Measurements from ENCODE around the gene NPIPA1. TPM values are rescaled to one million over a fixed set of nuclear protein-coding genes. Genes with fewer than 3 reads are reported as not detected.
A peak's percentile ranks its signal among the peaks of the same experiment; 100 is the strongest.
"Not testable (repeated sequence)": the region's sequence is repeated elsewhere in the genome, so short reads cannot be mapped to it uniquely, and the experiment has no call there.

Gene NPIPA1
- 61.2 TPM for total RNA-seq (ENCODE audit: insufficient read depth, low replicate concordance)

GRCh38 chr16:14937143-14937542 is at the start of gene NPIPA1:
TSS of gene NPIPA1 (plus strand) at chr16:14937443. CDS start at chr16:14937443, 0 bp downstream.
- not testable (repeated sequence) for DNase-seq (ENCODE audit: low spot score)

DNA sequence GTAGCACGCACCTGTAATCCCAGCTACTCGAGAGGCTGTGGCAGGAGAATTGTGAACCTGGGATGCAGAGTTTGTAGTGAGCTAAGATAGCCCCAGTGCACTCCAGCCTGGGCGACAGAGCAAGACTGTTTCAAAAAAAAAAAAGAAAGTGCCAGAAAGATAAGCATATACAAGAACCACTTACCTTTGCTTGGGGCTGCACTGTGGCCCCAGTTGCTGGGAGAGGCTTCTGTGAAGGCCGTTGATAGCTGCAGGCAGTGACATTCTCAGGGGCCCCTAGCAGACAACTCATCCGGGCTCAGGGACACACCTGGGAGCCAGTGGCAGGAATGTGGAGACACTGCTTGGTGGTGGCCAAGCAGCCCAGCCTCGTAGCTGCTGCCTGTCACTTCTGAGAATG is 45.1 kb upstream of the NPIPA1 start:
- not testable (repeated sequence) for DNase-seq (ENCODE audit: low spot score)

GRCh38 chr16:14895382-14895781 is 41.9 kb upstream of the NPIPA1 start:
- not testable (repeated sequence) for DNase-seq (ENCODE audit: low spot score)

- DNase-seq (ENCODE audit: low spot score) = not testable (repeated sequence)
These were observed 41.2 kb upstream of the NPIPA1 start for GRCh38 chr16:14896023-14896422.

DNA sequence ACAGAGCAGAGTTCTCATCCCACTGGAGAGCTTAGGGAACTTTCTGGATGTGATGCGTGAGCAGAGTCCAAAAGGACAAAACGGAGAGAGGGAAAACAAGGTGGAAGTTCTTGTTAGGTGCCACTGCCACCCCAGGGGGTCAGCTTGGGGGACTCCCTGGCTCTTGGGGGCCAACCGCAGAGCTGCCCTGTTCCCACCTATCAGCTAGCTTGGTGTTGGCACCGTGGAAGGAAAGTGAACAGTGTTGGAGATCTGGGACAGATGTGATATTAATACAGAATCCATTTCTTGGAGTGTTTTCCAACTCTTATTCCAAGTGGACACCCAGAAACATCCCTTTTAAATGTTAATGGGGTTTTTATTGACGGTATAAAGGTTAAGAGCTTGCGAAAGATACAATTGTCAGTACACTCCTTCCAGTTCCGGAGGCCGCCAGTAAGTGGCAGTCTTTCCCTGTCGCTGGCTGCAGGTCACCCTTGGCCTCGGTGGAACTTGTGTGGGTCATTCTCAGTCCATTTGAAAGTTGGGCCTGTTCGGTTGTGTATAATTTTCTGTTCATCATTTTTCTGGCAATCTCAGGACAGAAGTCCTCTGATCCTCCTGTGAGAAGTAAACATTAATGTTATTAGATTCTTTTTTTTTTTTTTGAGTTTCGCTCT is 40.1 kb upstream of the NPIPA1 start:
- not testable (repeated sequence) for DNase-seq (ENCODE audit: low spot score)

GRCh38 chr16:14898162-14898561 is 39.1 kb upstream of the NPIPA1 start:
- not testable (repeated sequence) for DNase-seq (ENCODE audit: low spot score)

DNA sequence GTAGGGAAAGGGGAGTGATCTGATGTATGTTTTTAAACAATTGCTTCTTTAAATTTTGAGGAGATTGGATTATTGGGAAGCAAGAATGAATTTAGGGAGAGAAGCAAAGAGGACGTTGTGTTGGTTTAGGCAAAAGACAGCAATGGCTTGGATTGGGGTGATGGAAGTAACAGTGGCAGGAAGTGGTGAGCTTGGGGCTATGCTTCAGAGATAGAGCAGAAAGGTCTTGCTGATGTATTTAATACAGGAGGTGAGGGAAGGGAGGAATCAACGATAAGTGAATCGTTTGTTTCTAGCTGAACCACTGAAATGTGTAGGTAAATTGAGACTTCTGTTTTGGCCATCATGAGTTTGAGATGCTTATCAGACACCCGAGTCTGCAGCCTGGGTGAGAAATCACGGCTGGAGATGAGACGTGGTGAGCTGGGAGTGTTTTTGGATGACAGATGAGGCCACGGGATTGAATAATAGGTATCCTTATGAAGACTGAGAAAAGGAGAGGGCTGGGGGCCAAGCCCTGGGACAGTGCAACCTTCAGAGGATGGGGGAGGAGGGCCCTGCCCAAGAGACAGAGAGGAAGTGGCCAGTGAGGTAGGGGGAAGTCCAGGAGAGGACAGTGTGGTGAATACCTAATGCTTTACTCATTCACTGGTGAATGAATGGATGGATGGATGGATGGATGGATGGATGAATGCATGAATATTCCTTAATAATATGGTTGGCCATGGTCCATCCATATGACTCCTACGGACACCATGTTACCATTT is 33.9 kb upstream of the NPIPA1 start:
- not testable (repeated sequence) for DNase-seq (ENCODE audit: low spot score)

GRCh38 chr16:14909744-14910143 is 27.5 kb upstream of the NPIPA1 start:
- not testable (repeated sequence) for DNase-seq (ENCODE audit: low spot score)

DNA sequence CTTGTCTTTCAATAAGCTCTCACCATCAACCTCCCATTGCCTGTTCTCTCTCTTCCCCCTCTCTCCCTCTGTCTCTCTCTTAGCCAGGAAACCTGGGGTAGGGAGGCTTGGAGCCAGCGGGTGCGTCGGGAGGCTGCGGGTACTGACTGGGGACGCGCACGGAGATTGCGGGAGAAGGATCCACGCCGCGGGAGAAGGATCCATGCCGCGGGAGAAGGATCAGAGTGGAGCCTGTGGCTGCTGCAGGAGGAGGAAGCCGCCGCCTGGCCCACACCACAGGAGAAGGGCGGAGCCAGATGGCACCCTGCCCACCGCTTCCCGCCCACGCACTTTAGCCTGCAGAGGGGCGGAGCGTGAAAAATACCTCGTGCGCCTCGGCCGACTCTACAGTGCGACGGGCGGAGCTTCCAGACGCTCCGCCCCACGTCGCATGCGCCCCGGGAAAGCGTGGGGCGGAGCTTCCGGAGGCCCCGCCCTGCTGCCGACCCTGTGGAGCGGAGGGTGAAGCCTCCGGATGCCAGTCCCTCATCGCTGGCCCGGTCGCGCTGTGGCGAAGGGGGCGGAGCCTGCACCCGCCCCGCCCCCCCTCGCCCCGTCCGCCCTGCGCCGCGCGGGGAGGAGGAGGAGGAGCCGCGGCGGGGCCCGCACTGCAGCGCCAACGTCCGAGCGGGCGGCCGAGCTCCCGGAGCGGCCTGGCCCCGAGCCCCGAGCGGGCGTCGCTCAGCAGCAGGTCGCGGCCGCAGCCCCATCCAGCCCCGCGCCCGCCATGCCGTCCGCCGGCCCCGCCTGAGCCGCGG is 26.2 kb upstream of the NPIPA1 start:
- DNase-seq (ENCODE audit: low spot score) = not testable (repeated sequence)

GRCh38 chr16:14911954-14912353 is 25.3 kb upstream of the NPIPA1 start:
- DNase-seq (ENCODE audit: low spot score) = not testable (repeated sequence)

GRCh38 chr16:14912588-14912987 is 24.7 kb upstream of the NPIPA1 start:
- DNase-seq (ENCODE audit: low spot score) = not testable (repeated sequence)

DNA sequence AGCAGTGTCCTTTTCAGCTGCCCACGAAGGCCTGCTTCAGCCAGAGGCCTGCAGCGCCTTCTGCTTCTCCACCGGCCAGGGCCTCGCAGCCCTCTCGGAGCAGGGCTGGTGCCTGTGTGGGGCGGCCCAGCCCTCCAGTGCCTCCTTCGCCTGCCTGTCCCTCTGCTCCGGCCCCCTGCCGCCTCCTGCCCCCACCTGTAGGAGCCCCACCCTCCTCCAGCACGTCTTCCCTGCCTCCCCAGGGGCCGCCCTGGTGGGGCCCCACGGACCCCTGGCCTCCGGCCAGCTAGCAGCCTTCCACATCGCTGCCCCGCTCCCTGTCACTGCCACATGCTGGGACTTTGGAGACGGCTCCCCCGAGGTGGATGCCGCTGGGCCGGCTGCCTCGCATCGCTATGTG is 18.7 kb upstream of the NPIPA1 start:
- not testable (repeated sequence) for DNase-seq (ENCODE audit: low spot score)

GRCh38 chr16:14919837-14920600 is 17.2 kb upstream of the NPIPA1 start:
- DNase-seq (ENCODE audit: low spot score) = not testable (repeated sequence)

- not testable (repeated sequence) for DNase-seq (ENCODE audit: low spot score)
These were observed 15.0 kb upstream of the NPIPA1 start for GRCh38 chr16:14922285-14922684.

- not testable (repeated sequence) for DNase-seq (ENCODE audit: low spot score)
These were observed 14.3 kb upstream of the NPIPA1 start for GRCh38 chr16:14922968-14923367.

DNA sequence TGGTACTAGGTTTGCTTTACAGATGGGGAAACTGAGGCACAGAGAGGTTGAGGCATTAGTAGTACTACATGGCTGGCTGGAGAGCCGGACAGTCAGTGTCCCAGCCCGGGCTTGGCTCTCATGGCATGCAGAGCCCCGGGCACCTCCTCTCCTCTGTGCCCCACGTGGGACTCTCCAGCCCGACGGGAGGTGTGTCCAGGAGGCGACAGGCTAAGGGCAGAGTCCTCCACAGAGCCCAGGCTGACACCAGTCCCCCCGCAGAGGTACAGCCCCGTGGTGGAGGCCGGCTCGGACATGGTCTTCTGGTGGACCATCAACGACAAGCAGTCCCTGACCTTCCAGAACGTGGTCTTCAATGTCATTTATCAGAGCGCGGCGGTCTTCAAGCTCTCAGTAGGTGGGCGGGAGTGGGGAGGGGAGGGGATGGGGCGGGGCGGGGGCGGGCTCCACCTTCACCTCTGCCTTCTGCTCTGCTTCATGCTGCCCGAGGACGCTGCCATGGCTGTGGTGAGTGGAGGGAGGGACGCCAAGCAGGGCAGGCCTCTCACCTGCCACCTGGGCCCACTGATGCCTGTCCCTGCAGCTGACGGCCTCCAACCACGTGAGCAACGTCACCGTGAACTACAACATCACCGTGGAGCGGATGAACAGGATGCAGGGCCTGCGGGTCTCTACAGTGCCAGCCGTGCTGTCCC is 13.7 kb upstream of the NPIPA1 start:
- DNase-seq (ENCODE audit: low spot score) = not testable (repeated sequence)

- not testable (repeated sequence) for DNase-seq (ENCODE audit: low spot score)
These were observed 12.9 kb upstream of the NPIPA1 start for GRCh38 chr16:14924359-14924758.

GRCh38 chr16:14924982-14925381 is 12.3 kb upstream of the NPIPA1 start:
- not testable (repeated sequence) for DNase-seq (ENCODE audit: low spot score)

DNA sequence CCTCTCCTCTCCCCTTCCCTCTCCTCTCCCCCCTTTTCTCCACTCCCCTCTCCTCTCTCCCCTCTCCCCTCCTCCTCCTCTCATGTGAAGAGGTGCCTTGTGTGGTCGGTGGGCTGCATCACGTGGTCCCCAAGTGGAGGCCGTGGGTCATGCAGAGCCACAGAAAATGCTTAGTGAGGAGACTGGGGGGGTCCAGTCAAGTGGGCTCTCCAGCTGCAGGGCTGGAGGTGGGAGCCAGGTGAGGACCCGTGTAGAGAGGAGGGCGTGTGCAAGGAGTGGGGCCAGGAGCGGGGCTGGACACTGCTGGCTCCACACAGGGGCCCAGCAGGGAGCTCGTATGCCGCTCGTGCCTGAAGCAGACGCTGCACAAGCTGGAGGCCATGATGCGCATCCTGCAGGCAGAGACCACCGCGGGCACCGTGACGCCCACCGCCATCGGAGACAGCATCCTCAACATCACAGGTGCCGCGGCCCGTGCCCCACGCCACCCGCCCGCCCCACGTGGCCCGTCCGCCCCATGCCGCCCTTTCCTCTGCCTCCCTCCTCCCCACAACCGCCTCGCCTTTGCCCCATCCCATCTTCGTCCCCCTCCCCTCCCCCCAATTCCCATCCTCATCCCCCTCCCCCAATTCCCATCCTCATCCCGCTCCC is 9.1 kb upstream of the NPIPA1 start:
- DNase-seq (ENCODE audit: low spot score) = peak; percentile 5

DNA sequence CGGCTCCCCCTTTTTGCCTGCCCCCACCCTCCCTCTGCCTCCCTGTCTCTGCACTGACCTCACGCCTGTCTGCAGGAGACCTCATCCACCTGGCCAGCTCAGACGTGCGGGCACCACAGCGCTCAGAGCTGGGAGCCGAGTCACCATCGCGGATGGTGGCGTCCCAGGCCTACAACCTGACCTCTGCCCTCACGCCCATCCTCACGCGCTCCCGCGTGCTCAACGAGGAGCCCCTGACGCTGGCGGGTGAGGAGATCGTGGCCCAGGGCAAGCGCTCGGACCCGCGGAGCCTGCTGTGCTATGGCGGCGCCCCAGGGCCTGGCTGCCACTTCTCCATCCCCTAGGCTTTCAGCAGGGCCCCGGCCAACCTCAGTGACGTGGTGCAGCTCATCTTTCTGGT is 8.1 kb upstream of the NPIPA1 start:
- not testable (repeated sequence) for DNase-seq (ENCODE audit: low spot score)
